ENCODE results near the gene FZR1. TPM values are rescaled to one million over a fixed set of nuclear protein-coding genes. Genes with fewer than 3 reads are reported as not detected.
A peak's percentile ranks its signal among the peaks of the same experiment; 100 is the strongest.
"Not testable (repeated sequence)": the region's sequence is repeated elsewhere in the genome, so short reads cannot be mapped to it uniquely, and the experiment has no call there.

Gene FZR1
- polyA plus RNA-seq, 3 donors = 40.2 to 48.1 (median 47.1) TPM

DNA sequence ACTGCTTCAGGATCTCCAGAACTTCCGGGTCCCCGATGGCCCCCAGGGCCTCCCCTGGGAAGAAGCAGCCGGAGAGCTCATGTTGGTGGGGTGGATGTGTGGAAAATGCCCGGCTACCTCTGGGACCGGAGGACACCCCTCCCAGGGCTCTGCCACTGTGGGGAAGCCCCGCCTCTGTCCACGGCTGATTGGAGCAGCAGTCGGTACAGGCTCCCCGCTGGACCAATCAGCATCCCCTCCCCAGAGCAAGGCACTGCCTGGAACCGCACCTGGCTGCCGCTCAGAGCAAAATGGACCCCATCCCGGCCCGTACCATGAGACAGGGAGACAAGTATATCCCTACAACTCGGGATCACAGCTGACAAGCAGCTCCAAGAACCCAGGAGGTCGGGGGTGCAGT lies 12.1 kb upstream of the FZR1 start:
- DNase-seq (ENCODE audit: low read depth in 3 of 3, low spot score in 2 of 3) = no peak

DNA sequence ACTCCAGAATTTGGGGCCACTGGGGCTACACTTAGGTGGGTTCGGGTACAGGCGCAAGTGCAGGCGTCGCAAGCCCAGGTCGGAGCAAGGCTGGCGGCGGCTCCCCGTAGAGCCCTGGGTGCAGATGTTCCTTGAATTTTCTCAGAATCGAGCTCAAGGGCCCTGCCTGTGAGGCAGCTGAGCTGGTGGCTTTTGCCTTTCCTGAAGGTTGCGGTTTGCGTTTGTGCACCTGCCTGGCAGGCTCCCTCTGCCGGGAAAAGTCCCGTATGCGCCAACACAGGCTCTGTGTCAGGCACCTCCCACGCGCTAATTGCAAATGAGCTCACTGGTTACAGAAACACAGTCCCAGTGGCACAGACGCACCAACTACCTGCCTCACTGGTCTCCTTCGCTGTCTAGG lies 11.6 kb upstream of the FZR1 start:
- no peak for DNase-seq (ENCODE audit: low read depth in 3 of 3, low spot score in 2 of 3)

DNA sequence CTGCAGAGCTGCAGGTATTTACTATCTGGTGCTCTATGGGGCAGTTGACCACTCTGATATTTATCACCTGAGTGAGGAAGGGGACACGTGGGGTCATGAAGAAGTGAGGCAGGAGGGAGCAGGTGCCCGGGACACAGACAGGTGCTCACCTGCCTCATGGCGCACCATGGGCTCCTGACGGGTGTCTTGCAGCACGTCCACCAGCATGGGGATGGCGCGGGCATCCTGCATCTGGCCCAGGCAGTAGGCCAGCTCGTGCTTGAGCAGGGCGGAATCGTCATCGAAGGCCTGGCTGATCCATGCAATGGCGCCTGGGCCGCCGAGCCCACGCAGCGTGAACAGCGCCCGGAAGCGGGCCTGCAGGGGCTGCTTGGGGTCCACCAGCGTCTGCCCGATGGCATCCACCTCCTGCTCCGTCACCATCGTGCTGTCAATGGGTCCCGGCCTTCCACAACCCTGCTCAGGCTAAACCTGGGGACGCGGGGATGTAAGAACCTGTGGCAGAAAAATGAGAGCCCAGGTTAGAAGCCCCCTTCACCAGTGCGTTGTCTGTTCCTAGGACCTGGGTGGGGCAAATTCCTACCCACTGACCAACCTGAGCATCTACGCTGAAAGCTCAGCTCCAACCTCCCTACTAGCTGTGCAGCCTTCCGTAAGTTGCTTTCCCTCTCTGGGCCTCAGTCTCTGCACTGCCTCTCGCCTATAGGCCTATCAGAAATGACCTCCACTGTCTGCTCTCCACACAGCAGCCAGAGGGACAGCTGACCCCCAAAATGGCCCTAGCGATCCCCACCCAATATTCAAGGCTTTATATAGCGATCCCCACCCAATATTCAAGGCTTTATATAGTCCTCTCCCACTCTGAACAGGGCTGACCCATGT lies 9.5 kb upstream of the FZR1 start:
- no peak for DNase-seq (ENCODE audit: low read depth in 3 of 3, low spot score in 2 of 3)

DNA sequence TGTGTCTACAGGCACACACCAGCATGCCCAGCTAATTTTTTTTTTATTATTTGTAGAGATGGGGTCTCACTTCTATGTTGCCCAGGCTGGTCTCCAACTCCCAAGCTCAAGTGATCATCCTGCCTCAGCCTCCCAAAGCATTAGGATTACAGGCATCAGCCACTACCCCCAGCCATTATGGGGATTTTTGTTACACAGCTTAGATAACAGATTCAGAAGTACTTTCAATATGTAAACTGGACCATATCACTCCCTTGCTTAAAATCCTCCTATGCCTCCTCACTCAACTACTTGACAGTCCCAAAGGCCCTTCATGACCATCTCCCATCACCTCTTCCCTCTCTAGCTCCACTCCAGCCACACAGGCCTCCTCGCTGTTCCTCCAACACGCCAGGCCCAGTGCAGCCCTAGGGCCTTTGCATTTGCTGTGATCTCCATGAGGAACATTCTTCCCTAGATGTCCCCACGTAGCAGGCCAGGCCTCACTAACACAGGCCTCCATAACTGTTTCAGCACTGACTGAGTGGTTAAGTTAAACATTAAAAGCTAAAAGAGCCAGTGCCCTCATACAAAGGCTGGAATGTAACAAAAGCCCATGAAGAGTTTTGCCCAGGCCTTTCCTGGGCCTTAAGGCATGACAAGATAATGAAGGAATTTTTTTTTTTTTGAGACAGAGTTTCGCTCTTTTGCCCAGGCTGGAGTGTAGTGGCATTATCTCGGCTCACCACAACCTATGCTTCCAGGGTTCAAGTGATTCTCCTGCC lies 8.2 kb upstream of the FZR1 start:
- DNase-seq (ENCODE audit: low read depth in 3 of 3, low spot score in 2 of 3) = no peak

DNA sequence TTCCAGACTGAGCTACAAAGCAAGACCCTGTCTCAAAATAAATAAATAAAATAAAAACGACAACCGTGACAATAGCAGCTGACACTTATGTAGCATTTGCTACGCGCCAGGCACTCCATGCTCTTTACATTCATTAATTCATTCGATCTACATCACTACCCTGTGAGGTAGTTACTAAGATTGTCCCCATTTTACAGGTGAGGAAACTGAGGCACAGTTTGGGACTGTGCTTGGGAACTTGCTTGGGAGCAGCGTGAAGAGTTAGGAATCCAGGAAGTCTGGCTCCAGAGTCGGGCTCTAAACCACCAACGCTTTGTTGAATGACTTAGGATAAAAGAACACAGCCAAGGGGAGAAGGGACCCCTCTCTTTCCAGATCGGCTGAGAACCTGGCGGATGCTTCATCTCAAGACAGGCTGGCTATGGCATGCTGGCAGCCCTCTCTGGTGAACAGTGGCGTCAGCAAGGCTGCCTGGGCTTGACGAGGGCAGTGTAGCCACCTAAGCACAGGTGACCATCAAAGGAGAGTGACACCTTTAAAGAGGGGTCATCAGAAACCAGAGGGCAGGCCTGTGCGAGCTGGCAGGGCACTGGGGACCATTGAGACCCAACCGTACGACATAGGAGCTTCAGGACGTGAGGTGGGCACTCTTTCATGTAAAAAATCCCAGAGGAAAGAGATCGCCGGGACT lies 6.2 kb upstream of the FZR1 start:
- no peak for DNase-seq (ENCODE audit: low read depth in 3 of 3, low spot score in 2 of 3)

DNA sequence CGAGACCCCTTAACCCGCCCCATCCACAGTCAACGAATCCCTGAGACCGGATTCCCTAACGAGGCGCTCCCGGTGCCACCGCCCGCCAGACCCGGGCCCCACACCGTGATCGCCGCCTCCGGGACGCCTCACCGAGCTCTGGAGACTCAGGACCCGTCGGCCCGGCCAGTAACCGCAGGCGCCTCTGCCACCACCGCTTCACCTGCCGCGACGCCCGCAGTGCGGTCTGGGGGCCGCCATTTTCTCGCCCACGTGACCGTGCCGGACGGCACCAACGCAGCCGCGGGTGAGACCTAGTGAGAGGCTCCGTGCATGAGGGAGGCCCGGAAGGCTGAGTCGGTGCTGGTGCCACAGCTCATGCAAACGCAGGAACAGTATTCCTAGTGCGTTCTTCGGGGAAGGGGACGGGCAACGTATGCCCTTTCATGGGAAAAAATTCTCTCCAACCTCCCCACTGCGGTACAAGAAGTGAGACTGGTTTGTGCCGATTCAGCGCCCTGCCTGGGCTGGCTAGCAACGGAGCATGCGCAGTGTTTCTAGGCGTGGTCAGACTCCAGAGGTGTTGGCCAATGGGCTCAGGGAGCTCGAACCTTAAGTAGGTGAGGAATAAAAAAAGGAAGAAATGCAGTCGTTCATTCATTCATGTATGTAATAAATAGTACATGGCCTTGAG lies 5.5 kb upstream of the FZR1 start, which contains the start of gene DOHH:
Gene DOHH (minus strand): TSS at position 246 of the 673 bp plus-strand sequence. CDS start 3,860 bp downstream, outside the sequence.
- DNase-seq (ENCODE audit: low read depth in 3 of 3, low spot score in 2 of 3) = peak; percentile 94 to 96 (median 96)

DNA sequence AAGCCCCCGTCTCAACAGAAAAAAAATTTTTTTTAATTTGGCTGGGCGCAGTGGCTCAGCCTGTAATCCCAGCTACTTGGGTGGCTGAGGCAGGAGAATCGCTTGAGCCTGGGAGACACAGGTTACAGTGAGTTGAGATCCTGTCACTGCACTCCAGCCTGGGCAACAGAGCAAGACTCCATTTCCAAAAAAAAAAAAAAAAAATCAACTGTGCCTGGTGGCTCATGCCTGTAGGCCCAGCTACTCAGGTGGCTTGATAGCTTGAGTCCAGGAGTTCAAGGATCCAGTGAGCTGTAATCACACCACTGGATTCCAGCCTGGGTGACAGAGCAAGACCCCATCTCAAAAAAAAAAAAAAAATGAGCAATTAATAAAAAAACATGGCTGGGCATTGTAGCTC lies 4.3 kb upstream of the FZR1 start:
- no peak for DNase-seq (ENCODE audit: low read depth in 3 of 3, low spot score in 2 of 3)

DNA sequence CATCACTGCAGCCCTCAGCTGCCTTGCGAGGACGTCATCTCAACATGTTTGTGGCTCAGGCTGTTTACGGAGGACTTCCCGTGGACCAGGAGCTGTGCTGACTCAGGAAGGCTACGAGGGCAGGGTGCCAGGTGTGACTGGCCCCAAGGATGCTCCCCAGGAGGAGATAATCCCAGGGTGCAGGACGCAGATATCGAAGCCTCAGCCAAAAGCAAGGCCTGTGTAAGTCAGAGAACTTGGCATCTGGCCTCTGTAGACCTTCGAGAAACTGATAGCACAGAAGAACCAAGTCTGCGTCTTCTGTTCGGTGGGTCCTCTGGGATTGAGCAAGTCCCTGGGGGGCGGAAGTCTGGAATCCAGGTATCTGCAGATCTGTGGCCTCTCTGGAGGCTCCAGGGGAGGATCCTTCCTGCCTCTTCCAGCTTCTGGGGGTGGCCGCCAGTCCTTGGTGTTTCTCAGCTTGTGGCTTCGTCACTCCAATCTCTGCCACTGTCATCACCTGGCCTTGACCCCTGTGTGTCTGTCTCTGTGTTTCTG lies 3.0 kb upstream of the FZR1 start:
- no peak for DNase-seq (ENCODE audit: low read depth in 3 of 3, low spot score in 2 of 3)

DNA sequence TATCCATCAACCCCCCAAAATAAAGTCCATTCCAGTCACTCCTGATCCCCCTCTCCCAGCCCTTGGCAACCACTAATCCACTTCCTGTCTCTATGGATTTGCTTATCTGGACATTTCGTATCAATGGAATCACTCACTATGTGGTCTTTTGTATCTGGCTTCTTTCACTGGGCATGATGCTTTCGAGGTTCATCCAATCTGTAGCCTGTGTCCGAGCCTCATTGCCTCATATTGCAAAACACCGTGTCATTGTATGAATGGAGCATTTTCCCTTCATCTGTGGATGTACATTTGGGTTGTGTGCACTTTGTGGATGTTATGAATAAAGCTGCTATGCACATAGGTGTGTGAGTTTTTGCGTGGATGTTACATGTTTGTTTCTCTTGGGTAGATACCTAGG lies 1.4 kb upstream of the FZR1 start:
- no peak for DNase-seq (ENCODE audit: low read depth in 3 of 3, low spot score in 2 of 3)

DNA sequence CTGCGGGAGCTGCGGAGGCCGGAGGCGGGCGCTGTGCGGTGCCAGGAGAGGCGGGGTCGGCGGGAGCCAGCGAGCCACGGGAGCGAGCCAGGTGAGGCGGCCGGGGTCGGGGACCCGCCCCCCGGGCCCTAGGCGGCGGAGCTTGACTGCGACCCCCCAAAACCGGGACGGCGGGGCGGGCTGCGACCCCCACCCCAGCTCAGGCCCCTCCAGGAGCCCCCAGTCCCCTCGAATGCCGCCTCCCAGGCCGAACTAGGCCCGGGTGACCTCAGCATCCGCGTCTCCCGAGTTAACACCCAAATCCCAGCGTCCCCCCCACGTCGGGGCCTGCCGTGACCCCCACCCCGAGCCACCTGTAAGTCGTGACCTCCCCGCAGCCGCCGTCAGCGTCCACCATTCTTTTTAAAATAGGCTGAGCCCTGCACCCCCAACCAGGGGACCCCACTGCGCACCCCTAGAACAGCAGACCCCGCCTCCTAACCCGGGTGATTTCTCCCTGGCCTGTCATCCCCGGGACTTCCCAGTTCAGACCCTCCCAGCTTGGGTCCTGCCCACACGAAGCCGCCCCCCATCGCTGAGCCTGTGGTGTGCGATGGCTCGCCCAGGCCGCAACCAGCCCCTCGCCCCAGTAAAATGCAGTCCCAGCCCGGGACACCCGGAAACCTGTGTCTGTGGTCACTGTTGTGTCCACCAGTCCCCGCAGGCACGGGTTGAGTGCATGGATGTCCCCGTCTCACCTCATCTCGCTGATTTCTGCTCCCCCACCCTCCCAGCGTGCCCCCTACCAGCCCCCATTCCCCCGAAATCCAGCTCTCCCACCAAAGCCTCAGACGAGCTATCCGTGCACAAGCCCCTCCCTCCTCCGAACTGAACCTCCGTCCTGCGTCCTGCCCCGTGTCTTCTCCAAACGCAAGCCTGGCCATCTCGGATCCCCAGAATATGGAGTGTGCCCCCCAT lies 551 bp downstream of the FZR1 start:
- DNase-seq (ENCODE audit: low read depth in 3 of 3, low spot score in 2 of 3) = no peak

DNA sequence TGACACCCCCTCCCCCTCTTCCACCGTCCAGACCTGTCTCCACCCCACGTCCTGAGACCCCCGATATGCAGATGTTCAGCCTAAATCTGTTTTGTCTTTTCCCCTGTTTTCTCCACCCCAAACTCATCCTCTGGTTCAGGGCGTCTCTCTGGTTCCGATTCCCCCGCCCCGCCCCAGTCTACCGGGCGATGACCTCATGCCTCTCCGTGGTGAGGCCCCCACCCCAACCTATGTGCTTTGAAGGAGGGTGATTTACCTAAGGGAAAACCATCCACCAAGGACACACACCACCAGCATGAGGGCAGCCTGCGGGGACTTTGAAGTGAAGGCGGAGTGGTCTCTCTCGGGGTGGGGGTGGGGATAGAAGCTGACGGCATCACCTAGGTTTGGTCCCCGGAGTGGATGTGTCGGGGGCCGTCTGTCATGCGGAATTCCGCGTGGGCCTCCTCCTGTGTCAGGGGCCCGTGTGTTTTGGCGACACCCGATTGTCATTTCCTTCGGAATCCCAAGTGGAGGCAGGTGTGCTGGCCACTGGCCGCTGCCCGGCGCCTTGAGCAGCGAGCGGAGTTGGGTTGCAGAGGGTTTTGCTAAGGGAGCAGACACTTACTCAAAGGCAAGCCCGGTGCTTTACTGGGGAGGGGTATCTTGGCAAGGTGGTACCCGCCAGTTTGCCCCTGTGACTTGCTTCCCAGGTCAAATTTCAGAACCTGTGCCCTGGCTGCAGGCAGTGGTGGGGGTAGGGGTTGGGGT lies 1.4 kb downstream of the FZR1 start:
- no peak for DNase-seq (ENCODE audit: low read depth in 3 of 3, low spot score in 2 of 3)

DNA sequence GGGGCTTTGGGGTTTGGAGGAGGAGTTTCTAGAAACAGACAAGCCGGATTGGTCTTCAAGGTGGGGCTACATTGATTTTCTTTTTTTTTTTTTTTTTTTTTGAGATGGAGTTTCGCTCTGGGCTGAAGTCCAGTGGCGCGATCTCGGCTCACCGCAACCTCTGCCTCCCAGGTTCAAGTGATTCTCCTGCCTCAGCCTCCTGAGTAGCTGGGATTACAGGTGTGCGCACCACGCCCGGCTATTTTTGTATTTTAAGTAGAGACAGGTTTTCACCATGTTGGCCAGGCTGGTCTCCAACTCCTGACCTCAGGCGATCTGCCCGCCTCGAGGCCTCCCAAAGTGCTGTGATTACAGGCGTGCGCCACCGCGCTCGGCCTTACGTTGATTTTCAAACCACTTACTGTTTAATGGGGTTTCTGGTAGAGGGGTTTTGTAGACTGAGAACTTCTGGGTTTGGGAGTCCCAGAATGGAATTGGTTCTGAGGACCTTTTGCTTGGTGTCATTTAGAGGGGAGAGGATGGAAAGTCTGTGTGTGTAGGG lies 2.1 kb downstream of the FZR1 start:
- DNase-seq (ENCODE audit: low read depth in 3 of 3, low spot score in 2 of 3) = not testable (repeated sequence)

DNA sequence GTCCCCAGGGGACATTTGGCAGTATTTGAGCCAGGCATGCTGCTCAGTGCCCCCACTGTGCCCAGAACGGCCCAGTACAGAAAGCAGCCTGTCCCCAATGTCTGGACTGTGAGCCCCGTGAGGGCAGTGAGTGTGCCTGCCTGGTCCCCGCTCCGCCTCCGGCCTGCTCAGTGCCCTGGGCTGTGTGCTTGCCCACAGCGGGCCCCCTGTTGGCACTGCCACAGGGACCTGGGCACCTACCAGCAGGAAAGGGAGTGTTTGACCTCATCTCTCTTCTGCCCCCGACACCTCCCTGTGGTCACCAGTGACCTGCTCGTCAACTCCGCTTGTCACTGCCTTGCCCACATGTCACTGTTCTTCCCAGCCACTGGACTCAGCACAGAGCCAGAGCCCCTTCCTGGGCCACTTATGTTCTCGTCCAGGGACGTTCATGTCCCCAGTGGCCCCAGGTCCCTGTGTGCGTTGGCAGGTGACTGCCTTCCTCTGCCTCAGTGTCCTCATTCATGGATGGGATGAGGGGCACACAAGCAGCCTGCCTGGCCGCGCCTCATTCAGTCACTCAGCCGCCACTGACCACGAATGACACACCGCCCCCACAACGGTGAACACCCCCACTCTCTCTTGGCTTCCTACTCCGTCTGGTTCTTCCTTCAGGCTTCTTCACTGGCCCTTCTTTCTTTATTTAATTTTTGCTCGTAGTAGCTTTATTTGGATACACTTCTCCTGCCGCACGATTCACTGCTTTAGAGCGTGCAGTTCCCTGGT lies 2.8 kb downstream of the FZR1 start:
- DNase-seq (ENCODE audit: low read depth in 3 of 3, low spot score in 2 of 3) = no peak

DNA sequence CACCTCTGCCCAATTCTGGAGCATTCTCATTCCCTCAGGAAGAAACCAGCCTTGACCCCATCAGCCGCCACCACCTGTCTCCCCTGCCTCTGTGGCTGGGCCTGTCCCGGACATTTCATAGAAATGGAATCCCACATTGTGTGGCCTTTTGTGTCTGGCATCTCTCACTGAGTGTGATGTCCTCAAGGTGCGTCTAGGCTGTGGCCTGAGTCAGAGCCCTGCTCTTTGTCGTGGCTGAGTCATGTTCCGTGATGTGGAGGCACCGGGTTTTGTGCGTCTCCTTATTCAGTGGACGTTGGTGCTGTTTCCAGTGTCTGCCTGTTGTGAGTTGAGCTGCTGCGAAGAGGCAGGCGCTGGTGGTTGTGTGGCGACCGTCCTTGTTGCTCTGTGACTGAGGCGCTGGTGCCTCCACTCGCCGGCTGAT lies 3.5 kb downstream of the FZR1 start:
- no peak for DNase-seq (ENCODE audit: low read depth in 3 of 3, low spot score in 2 of 3)

DNA sequence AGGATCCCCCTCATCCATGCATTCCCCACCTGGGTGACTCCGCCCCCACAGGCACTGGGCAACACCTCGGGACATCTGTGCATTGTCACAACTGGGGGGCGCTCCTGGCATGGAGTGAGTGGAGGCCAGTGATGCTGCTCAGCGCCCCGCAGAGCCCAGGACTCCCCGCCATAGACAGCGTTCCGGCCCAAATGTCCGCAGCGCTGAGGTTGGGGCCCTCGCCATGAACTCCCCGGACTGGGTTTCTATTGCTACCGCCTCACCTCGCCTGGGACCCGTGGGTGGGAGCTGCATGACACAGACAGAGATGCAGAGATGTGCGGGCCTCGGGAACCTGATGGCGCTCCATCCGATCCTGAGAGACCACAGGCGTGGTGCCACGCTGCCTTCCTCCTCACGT lies 4.6 kb downstream of the FZR1 start:
- DNase-seq (ENCODE audit: low read depth in 3 of 3, low spot score in 2 of 3) = no peak

DNA sequence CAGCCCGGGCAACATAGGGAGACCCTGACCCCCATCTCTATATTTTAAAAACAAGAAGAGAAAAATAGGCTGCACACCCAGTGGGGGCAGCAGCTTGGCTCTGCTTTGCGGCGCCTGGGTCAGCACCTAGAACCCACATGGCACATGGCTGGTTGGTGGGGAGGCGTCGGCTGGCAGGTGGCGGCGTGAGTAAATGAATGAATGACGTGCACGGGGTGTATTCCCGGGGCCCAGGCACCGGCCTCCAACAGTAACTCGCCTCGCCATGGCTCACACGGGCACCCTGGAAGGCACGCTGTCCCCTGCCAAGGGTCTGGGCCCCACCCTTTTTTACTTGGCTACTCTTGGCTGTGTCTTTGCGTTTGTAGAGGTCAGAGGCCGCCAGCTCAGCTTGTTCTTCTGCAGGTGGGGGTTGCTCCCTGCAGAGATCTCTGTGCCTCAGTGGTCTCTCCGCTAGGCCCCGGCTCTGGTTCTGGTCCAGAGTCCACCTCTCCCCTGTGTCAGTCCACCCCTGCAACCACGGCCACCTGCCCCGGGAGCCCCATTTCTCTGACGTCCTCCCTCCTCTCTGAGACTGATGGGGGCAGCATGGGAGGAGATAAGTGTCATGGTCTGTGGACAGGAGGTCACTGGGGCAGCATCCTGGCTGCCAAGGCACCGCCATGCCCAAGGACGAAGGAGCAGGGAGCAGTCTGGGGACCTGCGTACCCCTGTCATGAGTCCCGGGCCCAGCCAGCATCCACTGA lies 5.6 kb downstream of the FZR1 start:
- DNase-seq (ENCODE audit: low read depth in 3 of 3, low spot score in 2 of 3) = no peak

Data from right renal cortex interstitium (tissue), 3 donors.